Spleen (tissue), 7 donors: Measurements from ENCODE around the gene PNMA8B.

Source experiments
- POLR2A ChIP-seq, 3 donors: fragments of 450-650 bp; IDR thresholded peaks; one replicate each; pipeline ENCODE4 v1.5.1; 2017; ENCODE audit warnings: antibody characterized with exemption in 3 of 3, mild to moderate bottlenecking in 1 of 3
- POLR2AphosphoS5 ChIP-seq, 3 donors: sonication (generic); formaldehyde crosslinking; IDR thresholded peaks; one replicate each; pipeline ENCODE4 v1.5.1; 2017; ENCODE audit warnings: antibody characterized with exemption in 3 of 3
- TF ChIP-seq, protein P1 (sequence below), 11 experiments: fragments of 200-600 bp in 7 of 11; fragments of 450-650 bp in 4 of 11; sonication (generic) in 4 of 11; IDR thresholded peaks in 8 of 11; conservative IDR thresholded peaks in 3 of 11; 1 replicate in 7 of 11; 2 replicates in 4 of 11; pipeline versions ENCODE4 v1.4.0 to v1.8.0; 2016 to 2021; ENCODE audit warnings: antibody characterized with exemption in 11 of 11, inconsistent platforms in 4 of 11, mild to moderate bottlenecking in 1 of 11
- donor health status: DM: no; HTN: no; CAD: no; lungs with moderate emphysema.
- donor health status: DM: no; HTN: no; CAD: no.
- donor health status: DM: no; HTN: no; CAD: no.

DNA sequence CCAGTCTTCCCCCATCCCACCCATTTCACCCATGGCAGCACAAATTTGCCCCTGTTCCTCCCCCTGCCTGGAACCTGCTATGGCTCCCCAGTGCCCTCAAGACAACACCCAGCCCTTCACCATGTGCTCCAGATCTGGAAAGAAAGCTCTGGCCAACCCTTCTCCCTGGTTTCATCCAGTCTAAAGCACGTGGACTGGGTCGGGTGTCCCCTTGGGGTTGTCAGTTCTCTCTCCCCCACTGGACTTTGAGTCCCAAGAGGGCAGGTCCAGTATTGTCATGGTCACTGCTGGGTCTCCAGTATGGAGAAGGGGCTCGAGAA is 19.6 kb upstream of the PNMA8B start:
- TF ChIP-seq, protein P1, sequence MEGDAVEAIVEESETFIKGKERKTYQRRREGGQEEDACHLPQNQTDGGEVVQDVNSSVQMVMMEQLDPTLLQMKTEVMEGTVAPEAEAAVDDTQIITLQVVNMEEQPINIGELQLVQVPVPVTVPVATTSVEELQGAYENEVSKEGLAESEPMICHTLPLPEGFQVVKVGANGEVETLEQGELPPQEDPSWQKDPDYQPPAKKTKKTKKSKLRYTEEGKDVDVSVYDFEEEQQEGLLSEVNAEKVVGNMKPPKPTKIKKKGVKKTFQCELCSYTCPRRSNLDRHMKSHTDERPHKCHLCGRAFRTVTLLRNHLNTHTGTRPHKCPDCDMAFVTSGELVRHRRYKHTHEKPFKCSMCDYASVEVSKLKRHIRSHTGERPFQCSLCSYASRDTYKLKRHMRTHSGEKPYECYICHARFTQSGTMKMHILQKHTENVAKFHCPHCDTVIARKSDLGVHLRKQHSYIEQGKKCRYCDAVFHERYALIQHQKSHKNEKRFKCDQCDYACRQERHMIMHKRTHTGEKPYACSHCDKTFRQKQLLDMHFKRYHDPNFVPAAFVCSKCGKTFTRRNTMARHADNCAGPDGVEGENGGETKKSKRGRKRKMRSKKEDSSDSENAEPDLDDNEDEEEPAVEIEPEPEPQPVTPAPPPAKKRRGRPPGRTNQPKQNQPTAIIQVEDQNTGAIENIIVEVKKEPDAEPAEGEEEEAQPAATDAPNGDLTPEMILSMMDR (IDR thresholded peaks at IDR 0.05 in 8 of 11, conservative IDR thresholded peaks at IDR 0.05 in 3 of 11) = no peak
- no peak for TF ChIP-seq POLR2AphosphoS5 (IDR thresholded peaks at IDR 0.05)
- no peak for TF ChIP-seq POLR2A (IDR thresholded peaks at IDR 0.05)
